SK-N-SH treated with all-trans-retinoic acid at 6 μM for 48 hours (cell line): ENCODE data around the gene SLC22A23.

Experiments
- ATAC-seq: fragments of 200-7000 bp; cut with Tn5 transposase; 3 replicates; pipeline ENCODE4 v1.9.1; 2020; ENCODE audit warnings: mild to moderate bottlenecking, moderate library complexity
- ARNTL ChIP-seq: fragments of 450-650 bp; formaldehyde crosslinking; IDR thresholded peaks from 2 replicates; pipeline ENCODE4 v1.5.0; 2020; ENCODE audit warnings: low read depth, mild to moderate bottlenecking, moderate library complexity, borderline replicate concordance
- BACH2 ChIP-seq: fragments of 250-450 bp; sonication (Bioruptor Pico); IDR thresholded peaks from 2 replicates; pipeline ENCODE4 v1.9.0; 2021; ENCODE audit warnings: mild to moderate bottlenecking, borderline replicate concordance
- ESRRG ChIP-seq: fragments of 250-450 bp; sonication (Bioruptor Pico); IDR thresholded peaks from 2 replicates; pipeline ENCODE4 v1.6.1; 2021; ENCODE audit warnings: mild to moderate bottlenecking
- GLIS3 ChIP-seq: fragments of 250-450 bp; sonication (Bioruptor Pico); IDR thresholded peaks from 2 replicates; pipeline ENCODE4 v1.5.0; 2020; ENCODE audit warnings: mild to moderate bottlenecking, moderate library complexity
- ISL1 ChIP-seq: fragments of 250-450 bp; sonication (Bioruptor Pico); IDR thresholded peaks from 2 replicates; pipeline ENCODE4 v2.1.2; 2022; ENCODE audit warnings: mild to moderate bottlenecking, moderate library complexity
- OSR1 ChIP-seq: fragments of 250-450 bp; sonication (Bioruptor Pico); IDR thresholded peaks from 2 replicates; pipeline ENCODE4 v1.8.0; 2022; ENCODE audit warnings: moderate library complexity, mild to moderate bottlenecking, inconsistent platforms
- RARB ChIP-seq: fragments of 250-450 bp; sonication (Bioruptor Pico); IDR thresholded peaks from 2 replicates; pipeline ENCODE4 v1.8.0; 2021; ENCODE audit warnings: mild to moderate bottlenecking, moderate library complexity
- SNAI2 ChIP-seq: fragments of 250-450 bp; sonication (Bioruptor Pico); IDR thresholded peaks from 2 replicates; pipeline ENCODE4 v1.5.0; 2020; ENCODE audit warnings: mild to moderate bottlenecking, moderate library complexity
- TCF4 ChIP-seq: fragments of 250-450 bp; sonication (Bioruptor Pico); IDR thresholded peaks from 2 replicates; pipeline ENCODE4 v1.8.0; 2021; ENCODE audit warnings: mild to moderate bottlenecking, moderate library complexity, borderline replicate concordance
- TOX ChIP-seq: fragments of 250-450 bp; sonication (Bioruptor Pico); IDR thresholded peaks from 2 replicates; pipeline ENCODE4 v1.8.0; 2021; ENCODE audit warnings: mild to moderate bottlenecking, moderate library complexity, borderline replicate concordance
- ZC3H10 ChIP-seq: fragments of 250-450 bp; sonication (Bioruptor Pico); IDR thresholded peaks from 2 replicates; pipeline ENCODE4 v1.5.1; 2021; ENCODE audit warnings: mild to moderate bottlenecking, moderate library complexity
- ZFP3 ChIP-seq: fragments of 250-450 bp; sonication (Bioruptor Pico); IDR thresholded peaks from 2 replicates; pipeline ENCODE4 v1.5.0; 2020; ENCODE audit warnings: mild to moderate bottlenecking, moderate library complexity
- ZFP30 ChIP-seq: fragments of 450-650 bp; formaldehyde crosslinking; IDR thresholded peaks from 2 replicates; pipeline ENCODE4 v1.5.0; 2022; ENCODE audit warnings: mild to moderate bottlenecking, moderate library complexity
- ZNF565 ChIP-seq: fragments of 450-650 bp; formaldehyde crosslinking; conservative IDR thresholded peaks from 2 replicates; pipeline ENCODE4 v1.5.0; 2020; ENCODE audit warnings: low read depth, mild to moderate bottlenecking, moderate library complexity
- ZNF8 ChIP-seq: fragments of 450-650 bp; formaldehyde crosslinking; IDR thresholded peaks from 2 replicates; pipeline ENCODE4 v1.5.0; 2020; ENCODE audit warnings: mild to moderate bottlenecking, moderate library complexity
- TF ChIP-seq, protein P1 (sequence below): fragments of 250-450 bp; sonication (Bioruptor Pico); IDR thresholded peaks from 2 replicates; pipeline ENCODE4 v1.5.1; 2020; ENCODE audit warnings: low read depth, mild to moderate bottlenecking, moderate library complexity
- TF ChIP-seq, protein P2 (sequence below): fragments of 250-450 bp; sonication (Bioruptor Pico); IDR thresholded peaks from 2 replicates; pipeline ENCODE4 v1.5.0; 2020; ENCODE audit warnings: mild to moderate bottlenecking, moderate library complexity
- TF ChIP-seq, protein P3 (sequence below): fragments of 250-450 bp; sonication (Bioruptor Pico); IDR thresholded peaks from 2 replicates; pipeline ENCODE4 v1.5.1; 2021; ENCODE audit warnings: mild to moderate bottlenecking, moderate library complexity
- TF ChIP-seq, protein P4 (sequence below): fragments of 250-450 bp; sonication (Bioruptor Pico); IDR thresholded peaks from 2 replicates; pipeline ENCODE4 v1.8.0; 2021; ENCODE audit warnings: low read depth, mild to moderate bottlenecking, moderate library complexity, borderline replicate concordance
- TF ChIP-seq, protein P5 (sequence below): fragments of 250-450 bp; sonication (Bioruptor Pico); IDR thresholded peaks from 2 replicates; pipeline ENCODE4 v1.8.0; 2020; ENCODE audit warnings: mild to moderate bottlenecking, moderate library complexity, borderline replicate concordance

Gene SLC22A23

DNA sequence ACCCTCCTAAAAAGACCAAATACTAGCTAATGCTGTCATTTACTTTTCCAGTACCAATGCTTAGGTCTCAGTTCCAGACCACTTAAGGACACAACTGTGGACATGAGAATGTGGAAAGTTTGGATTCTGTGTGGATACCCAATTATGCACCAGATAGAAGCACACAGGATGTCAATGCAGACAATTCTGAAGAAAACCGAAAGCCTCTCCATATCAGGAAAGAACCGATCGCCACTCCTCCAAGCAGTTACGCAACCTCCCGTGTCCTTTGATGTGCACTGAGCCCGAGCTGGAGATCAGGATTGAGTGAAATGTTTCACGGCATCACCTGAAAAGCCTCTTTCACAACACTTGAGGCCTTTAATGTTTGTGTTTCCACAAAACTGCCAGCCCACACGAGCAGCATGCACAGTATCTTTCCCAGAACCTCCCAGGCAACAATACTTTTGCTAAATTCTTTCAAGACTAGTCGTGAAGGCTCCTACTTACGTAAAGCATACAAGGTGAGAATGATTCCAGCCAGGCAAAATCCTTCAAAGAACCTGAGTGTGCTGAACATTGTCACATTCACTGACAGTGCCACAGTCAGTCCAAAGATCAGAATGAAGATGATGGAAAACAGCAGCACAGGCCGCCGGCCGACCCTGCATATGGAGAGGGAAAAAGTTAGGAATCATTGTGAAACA, 47.0 kb downstream of the SLC22A23 start:
- TF ChIP-seq GLIS3 (CRISPR knock-in tag) (no peak), ZNF8 (no peak), ZFP3 (CRISPR knock-in tag) (no peak), ESRRG (CRISPR knock-in tag) (no peak)
- TF ChIP-seq, protein P1, sequence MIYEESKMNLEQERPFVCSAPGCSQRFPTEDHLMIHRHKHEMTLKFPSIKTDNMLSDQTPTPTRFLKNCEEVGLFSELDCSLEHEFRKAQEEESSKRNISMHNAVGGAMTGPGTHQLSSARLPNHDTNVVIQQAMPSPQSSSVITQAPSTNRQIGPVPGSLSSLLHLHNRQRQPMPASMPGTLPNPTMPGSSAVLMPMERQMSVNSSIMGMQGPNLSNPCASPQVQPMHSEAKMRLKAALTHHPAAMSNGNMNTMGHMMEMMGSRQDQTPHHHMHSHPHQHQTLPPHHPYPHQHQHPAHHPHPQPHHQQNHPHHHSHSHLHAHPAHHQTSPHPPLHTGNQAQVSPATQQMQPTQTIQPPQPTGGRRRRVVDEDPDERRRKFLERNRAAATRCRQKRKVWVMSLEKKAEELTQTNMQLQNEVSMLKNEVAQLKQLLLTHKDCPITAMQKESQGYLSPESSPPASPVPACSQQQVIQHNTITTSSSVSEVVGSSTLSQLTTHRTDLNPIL (CRISPR knock-in tag): no peak
- ATAC-seq: no peak

DNA sequence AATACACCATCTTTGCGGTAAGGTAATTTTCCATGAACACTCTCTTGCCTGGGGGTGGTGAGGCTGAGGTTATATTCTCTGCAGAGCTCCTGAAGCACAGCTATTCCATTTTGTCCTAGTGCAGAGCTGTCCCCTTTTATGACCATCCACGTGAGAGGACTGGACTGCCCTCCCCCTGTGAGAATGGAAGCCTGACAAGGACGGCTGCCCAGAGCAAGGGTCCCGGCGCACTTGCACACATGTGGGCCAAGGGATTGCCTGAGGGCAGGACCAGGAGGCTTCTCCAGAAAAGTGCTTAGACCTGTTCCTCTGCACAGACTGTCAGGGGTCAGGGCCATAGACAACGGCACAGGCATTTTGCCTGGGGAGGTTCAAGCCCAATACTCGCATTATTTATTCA, 48.2 kb downstream of the SLC22A23 start:
- TF ChIP-seq SNAI2 (CRISPR knock-in tag): no peak
- TF ChIP-seq, protein P2, sequence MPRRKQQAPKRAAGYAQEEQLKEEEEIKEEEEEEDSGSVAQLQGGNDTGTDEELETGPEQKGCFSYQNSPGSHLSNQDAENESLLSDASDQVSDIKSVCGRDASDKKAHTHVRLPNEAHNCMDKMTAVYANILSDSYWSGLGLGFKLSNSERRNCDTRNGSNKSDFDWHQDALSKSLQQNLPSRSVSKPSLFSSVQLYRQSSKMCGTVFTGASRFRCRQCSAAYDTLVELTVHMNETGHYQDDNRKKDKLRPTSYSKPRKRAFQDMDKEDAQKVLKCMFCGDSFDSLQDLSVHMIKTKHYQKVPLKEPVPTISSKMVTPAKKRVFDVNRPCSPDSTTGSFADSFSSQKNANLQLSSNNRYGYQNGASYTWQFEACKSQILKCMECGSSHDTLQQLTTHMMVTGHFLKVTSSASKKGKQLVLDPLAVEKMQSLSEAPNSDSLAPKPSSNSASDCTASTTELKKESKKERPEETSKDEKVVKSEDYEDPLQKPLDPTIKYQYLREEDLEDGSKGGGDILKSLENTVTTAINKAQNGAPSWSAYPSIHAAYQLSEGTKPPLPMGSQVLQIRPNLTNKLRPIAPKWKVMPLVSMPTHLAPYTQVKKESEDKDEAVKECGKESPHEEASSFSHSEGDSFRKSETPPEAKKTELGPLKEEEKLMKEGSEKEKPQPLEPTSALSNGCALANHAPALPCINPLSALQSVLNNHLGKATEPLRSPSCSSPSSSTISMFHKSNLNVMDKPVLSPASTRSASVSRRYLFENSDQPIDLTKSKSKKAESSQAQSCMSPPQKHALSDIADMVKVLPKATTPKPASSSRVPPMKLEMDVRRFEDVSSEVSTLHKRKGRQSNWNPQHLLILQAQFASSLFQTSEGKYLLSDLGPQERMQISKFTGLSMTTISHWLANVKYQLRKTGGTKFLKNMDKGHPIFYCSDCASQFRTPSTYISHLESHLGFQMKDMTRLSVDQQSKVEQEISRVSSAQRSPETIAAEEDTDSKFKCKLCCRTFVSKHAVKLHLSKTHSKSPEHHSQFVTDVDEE (CRISPR knock-in tag): no peak
- no peak for TF ChIP-seq ESRRG (CRISPR knock-in tag)
- no peak for TF ChIP-seq RARB (CRISPR knock-in tag)
- TF ChIP-seq ISL1 (CRISPR knock-in tag): no peak
- no peak for TF ChIP-seq ZNF565 (CRISPR knock-in tag)
- TF ChIP-seq ZFP30 (CRISPR knock-in tag): no peak
- no peak for TF ChIP-seq ZC3H10
- no peak for ATAC-seq

DNA sequence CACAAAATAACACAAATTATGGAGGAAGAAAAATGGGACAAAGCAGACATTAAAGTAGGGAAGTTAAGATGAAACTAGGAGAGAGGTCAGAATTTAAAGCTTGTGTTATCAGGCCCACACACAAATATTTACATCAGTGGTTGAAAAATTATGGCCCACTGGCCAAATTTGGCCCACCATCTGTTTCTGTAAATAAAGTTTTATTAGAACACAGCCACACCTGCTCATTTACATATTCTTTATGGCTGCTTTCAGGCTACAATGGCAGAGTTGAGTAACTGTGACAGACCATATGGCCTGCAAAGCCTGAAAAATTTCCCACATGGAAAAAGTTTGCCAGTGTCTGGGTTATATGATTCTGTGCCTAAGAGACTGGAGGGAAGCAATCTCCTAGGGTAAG, 49.0 kb downstream of the SLC22A23 start:
- no peak for TF ChIP-seq GLIS3 (CRISPR knock-in tag)
- TF ChIP-seq ZNF8: no peak
- TF ChIP-seq, protein P3, sequence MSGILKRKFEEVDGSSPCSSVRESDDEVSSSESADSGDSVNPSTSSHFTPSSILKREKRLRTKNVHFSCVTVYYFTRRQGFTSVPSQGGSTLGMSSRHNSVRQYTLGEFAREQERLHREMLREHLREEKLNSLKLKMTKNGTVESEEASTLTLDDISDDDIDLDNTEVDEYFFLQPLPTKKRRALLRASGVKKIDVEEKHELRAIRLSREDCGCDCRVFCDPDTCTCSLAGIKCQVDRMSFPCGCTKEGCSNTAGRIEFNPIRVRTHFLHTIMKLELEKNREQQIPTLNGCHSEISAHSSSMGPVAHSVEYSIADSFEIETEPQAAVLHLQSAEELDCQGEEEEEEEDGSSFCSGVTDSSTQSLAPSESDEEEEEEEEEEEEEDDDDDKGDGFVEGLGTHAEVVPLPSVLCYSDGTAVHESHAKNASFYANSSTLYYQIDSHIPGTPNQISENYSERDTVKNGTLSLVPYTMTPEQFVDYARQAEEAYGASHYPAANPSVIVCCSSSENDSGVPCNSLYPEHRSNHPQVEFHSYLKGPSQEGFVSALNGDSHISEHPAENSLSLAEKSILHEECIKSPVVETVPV (CRISPR knock-in tag): no peak
- TF ChIP-seq ZNF565 (CRISPR knock-in tag): no peak
- TF ChIP-seq ARNTL (CRISPR knock-in tag): no peak
- TF ChIP-seq ZFP30 (CRISPR knock-in tag): no peak
- TF ChIP-seq OSR1 (CRISPR knock-in tag): no peak
- TF ChIP-seq, protein P2 (CRISPR knock-in tag): no peak
- TF ChIP-seq ZC3H10: no peak
- TF ChIP-seq, protein P4, sequence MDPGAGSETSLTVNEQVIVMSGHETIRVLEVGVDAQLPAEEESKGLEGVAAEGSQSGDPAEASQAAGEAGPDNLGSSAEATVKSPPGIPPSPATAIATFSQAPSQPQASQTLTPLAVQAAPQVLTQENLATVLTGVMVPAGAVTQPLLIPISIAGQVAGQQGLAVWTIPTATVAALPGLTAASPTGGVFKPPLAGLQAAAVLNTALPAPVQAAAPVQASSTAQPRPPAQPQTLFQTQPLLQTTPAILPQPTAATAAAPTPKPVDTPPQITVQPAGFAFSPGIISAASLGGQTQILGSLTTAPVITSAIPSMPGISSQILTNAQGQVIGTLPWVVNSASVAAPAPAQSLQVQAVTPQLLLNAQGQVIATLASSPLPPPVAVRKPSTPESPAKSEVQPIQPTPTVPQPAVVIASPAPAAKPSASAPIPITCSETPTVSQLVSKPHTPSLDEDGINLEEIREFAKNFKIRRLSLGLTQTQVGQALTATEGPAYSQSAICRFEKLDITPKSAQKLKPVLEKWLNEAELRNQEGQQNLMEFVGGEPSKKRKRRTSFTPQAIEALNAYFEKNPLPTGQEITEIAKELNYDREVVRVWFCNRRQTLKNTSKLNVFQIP: no peak
- TF ChIP-seq TCF4 (CRISPR knock-in tag): no peak
- TF ChIP-seq, protein P5, sequence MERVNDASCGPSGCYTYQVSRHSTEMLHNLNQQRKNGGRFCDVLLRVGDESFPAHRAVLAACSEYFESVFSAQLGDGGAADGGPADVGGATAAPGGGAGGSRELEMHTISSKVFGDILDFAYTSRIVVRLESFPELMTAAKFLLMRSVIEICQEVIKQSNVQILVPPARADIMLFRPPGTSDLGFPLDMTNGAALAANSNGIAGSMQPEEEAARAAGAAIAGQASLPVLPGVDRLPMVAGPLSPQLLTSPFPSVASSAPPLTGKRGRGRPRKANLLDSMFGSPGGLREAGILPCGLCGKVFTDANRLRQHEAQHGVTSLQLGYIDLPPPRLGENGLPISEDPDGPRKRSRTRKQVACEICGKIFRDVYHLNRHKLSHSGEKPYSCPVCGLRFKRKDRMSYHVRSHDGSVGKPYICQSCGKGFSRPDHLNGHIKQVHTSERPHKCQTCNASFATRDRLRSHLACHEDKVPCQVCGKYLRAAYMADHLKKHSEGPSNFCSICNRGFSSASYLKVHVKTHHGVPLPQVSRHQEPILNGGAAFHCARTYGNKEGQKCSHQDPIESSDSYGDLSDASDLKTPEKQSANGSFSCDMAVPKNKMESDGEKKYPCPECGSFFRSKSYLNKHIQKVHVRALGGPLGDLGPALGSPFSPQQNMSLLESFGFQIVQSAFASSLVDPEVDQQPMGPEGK (CRISPR knock-in tag): no peak
- TF ChIP-seq BACH2: no peak
- no peak for TF ChIP-seq ESRRG (CRISPR knock-in tag)
- no peak for TF ChIP-seq ZFP3 (CRISPR knock-in tag)
- no peak for TF ChIP-seq TOX (CRISPR knock-in tag)
- TF ChIP-seq, all 23 proteins: peak for 0
- no peak for ATAC-seq
